Brain microvascular endothelial cell (primary cell): ENCODE results near the gene ELOVL6.

Experiments used
- DNase-seq: peaks from one replicate; pipeline ENCODE4 v3.0.0-alpha.2; 2020
- H3K27ac ChIP-seq: fragments of 250-450 bp; sonication (Bioruptor Pico); 2 replicates; pipeline ENCODE4 v1.5.1; 2020; ENCODE audit warnings: mild to moderate bottlenecking, moderate library complexity
- H3K27me3 ChIP-seq: fragments of 250-450 bp; sonication (Bioruptor Pico); replicated peaks from 2 replicates; pipeline ENCODE4 v1.5.1; 2020; ENCODE audit warnings: mild to moderate bottlenecking
- H3K36me3 ChIP-seq: fragments of 250-450 bp; sonication (Bioruptor Pico); replicated peaks from 2 replicates; pipeline ENCODE4 v1.5.1; 2020; ENCODE audit warnings: mild to moderate bottlenecking
- H3K4me3 ChIP-seq: 2 replicates; pipeline ENCODE4 v1.5.1; 2011; ENCODE audit warnings: low read depth, mild to moderate bottlenecking, control low read depth, low read length, moderate library complexity
- in situ Hi-C: cut with HindIII; loops from 2 replicates; pipeline ENCODE4 v1.10.0; 2017; ENCODE audit warnings: low sequenced_read_pairs, low pct_ligation_motif_present
- TF ChIP-seq, protein P1 (sequence below): IDR thresholded peaks from 2 replicates; pipeline ENCODE4 v1.5.1; 2011; ENCODE audit warnings: low read depth, mild to moderate bottlenecking, moderate library complexity, low read length, control low read depth, inconsistent platforms; ENCODE audit errors: missing control alignments

The ELOVL6 gene

DNA sequence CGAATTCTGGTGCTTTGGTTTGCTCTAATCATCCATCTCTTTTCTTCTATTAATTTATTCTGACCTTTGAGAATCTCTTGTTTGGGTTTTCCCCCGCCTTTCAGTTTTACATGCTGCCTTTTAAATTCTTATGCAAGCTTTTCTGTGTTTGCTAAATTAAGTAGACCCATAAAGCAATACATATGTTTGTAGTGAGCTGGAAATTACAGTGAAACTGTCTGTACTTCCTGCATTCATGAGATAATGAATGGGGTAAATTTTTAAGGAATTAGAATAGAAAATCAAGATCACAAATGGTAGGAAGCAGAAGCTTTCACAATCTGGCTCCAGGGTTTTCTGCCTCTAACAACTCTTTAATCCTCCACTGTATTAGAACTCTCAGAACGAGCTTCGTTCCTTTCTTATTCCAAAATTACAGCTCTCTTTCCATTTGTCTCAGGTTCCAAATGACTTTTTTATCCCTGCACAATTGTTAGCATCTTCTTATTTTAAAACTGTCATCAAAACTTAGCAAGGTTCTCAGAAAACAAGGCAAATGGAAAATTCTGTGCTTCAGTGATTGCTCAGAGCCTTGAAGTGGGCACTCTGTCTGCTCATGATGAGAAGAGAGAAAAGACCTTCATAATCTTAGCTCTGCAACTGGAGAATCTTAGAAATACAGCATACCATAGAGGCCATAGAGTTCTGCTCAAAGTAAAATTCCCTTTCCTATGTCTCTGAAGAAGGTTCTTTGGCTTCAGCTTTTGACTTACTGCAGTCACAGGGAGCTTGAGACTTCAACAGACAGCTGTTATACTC lies 177.6 kb downstream of the ELOVL6 start:
- no peak for DNase-seq
- Histone ChIP-seq H3K27ac (no peak overlapping the region), H3K27me3 (no peaks in the 10 kb centered on the region), H3K4me3 (no peak overlapping the region), H3K36me3 (no peaks in the 10 kb centered on the region)
- in situ Hi-C loops = loop anchor here (25.0 kb wide), 1 partner anchor 491 kb away; no protein-coding TSS in a partner anchor
- TF ChIP-seq, protein P1, sequence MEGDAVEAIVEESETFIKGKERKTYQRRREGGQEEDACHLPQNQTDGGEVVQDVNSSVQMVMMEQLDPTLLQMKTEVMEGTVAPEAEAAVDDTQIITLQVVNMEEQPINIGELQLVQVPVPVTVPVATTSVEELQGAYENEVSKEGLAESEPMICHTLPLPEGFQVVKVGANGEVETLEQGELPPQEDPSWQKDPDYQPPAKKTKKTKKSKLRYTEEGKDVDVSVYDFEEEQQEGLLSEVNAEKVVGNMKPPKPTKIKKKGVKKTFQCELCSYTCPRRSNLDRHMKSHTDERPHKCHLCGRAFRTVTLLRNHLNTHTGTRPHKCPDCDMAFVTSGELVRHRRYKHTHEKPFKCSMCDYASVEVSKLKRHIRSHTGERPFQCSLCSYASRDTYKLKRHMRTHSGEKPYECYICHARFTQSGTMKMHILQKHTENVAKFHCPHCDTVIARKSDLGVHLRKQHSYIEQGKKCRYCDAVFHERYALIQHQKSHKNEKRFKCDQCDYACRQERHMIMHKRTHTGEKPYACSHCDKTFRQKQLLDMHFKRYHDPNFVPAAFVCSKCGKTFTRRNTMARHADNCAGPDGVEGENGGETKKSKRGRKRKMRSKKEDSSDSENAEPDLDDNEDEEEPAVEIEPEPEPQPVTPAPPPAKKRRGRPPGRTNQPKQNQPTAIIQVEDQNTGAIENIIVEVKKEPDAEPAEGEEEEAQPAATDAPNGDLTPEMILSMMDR = no peak

DNA sequence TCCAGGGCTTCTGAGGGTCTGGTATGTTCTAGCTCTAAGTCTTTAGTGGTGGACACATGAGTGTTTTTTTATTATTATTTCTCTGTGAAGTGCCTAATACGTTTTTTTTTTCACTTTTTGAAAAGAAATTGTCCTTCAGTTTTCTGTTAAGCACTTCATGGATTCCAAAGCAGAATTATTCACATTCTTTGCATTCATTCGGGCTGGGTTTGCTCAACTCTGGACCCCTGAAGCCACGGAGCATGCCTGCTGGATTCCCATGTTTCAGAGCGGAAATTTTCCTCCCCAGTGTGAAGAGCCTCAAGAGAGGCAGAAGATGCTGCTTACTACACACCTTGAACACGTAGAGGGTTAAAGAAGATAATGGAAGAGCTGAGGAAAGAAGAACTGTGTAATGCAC lies 178.3 kb downstream of the ELOVL6 start:
- H3K36me3 ChIP-seq = no peaks in the 10 kb centered on the region
- peak; percentile 31 for DNase-seq
- TF ChIP-seq, protein P1 = no peak
- in situ Hi-C loops = loop anchor here (25.0 kb wide), 1 partner anchor 492 kb away; no protein-coding TSS in a partner anchor
- H3K27me3 ChIP-seq = no peaks in the 10 kb centered on the region
- H3K4me3 ChIP-seq = no peak overlapping the region
- H3K27ac ChIP-seq = no peak overlapping the region

DNA sequence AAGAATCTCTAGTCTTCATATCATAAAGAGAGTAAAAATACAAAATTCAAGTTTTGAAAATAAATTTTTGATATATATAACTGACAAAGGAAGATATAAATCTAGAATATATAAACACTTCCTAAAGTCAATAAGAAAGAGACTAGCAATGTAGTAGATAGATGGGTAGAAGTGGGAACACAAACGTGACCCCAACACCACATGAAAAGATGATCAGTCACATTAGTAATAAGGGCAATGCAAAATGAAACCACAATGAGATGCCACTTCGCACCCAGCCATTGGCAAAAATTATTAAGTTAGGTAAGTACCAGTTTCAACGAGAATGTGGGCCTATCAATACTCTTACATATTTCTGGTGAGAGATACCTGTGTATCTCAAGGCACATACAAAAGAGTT lies 179.3 kb downstream of the ELOVL6 start:
- Histone ChIP-seq H3K27ac (no peak overlapping the region), H3K27me3 (no peaks in the 10 kb centered on the region), H3K4me3 (no peak overlapping the region), H3K36me3 (no peaks in the 10 kb centered on the region)
- no peak for DNase-seq
- TF ChIP-seq, protein P1 = no peak
- in situ Hi-C loops = loop anchor here (25.0 kb wide), 1 partner anchor 493 kb away; no protein-coding TSS in a partner anchor

DNA sequence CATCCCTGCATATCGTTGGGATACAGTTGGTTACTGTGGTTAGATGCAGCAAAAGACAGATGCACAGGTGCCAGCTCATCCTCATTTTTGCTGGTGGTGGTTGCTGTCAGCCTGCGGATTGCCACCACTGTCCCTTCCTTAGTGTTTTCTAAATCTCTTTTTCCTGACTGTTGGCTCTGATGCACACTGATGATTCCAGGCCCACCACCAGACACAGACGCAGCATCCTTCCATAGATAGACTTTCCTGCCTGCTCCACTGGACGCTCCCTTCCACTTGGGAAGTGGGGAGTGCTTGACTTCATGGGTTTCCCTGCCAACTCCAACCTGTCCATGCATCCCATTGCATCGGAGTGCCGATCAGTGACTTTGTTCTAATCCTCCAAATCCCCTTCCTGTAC lies 184.2 kb downstream of the ELOVL6 start:
- Histone ChIP-seq H3K27me3 (no peaks in the 10 kb centered on the region), H3K4me3 (no peak overlapping the region), H3K36me3 (no peaks in the 10 kb centered on the region), H3K27ac (no peak overlapping the region)
- in situ Hi-C loops = loop anchor here (25.0 kb wide), 1 partner anchor 498 kb away; no protein-coding TSS in a partner anchor
- no peak for DNase-seq
- TF ChIP-seq, protein P1 = no peak

DNA sequence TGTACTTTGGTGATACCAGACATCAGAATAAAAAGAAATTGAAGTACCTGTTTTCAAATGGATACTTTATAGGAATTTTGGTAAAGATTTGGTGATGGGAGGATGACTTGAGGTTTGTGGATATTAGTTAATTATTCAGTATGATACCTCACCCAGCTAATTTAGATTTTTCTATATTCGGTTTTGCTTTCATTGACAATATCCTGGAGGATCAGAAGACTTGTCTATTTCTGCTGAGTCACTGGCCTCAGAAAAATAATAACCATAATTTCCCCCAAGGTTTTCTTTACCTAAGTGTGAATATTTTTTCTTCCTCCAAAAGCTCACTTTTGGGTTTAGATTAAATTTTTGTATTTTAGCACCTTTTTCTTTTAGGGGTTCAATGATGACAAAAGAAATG lies 185.5 kb downstream of the ELOVL6 start:
- Histone ChIP-seq H3K27me3 (no peaks in the 10 kb centered on the region), H3K27ac (no peak overlapping the region), H3K4me3 (no peak overlapping the region), H3K36me3 (no peaks in the 10 kb centered on the region)
- TF ChIP-seq, protein P1 = no peak
- in situ Hi-C loops = loop anchor here (25.0 kb wide), 1 partner anchor 499 kb away; no protein-coding TSS in a partner anchor
- no peak for DNase-seq
